GM20000 (cell line): ENCODE data around the gene MBD3L4.
"Not testable (repeated sequence)": the region's sequence is repeated elsewhere in the genome, so short reads cannot be mapped to it uniquely, and the experiment has no call there.

ENCODE experiments used
- DNase-seq: peaks from one replicate; pipeline ENCODE4 v3.0.0; 2012; ENCODE audit warnings: low spot score
- TF ChIP-seq, protein P1 (sequence below): IDR thresholded peaks from 2 replicates; pipeline ENCODE4 v1.5.1; 2012; ENCODE audit warnings: mild to moderate bottlenecking, control low read depth; ENCODE audit errors: extremely low read depth, missing control alignments

Gene MBD3L4

DNA sequence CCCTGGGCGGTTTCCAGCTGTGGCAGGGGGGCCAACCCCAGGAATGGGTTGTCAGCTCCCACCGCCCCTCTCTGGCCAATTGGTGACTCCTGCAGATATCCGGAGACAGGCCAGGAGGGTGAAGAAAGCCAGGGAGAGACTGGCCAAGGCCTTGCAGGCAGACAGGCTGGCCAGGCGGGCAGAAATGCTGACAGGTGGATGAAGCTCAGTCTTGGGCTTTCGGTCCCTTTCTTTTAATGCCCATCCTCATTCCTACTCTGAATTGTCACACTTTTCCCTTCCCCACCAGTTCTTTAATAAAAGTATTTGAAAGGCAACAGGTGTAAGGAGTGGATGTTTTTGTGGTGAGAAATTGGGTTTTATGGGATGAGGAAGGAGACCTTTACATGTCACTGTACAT lies 11.4 kb upstream of the MBD3L4 start:
- DNase-seq, result not testable (repeated sequence)

DNA sequence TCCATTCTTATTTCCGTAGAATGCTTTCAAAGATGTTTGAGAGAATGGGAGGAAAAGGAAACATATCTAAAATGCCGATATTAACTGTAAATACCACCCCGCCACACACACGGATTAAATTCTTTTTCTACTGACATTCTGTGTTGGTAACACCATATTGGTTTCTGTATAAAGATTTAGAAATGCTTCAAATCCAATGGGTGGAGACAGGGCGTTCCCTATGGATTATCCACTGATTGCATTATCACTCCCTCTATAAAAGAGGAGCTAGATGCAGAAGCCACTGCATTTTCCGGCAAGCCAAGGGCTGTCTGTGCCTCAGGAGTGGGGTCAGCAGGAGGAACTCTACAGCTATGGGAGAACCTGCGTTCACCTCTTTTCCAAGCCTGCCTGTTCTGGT lies 9.0 kb upstream of the MBD3L4 start, which contains the start of gene MBD3L2:
Gene MBD3L2 (plus strand): TSS at position 301 of the 400 bp plus-strand sequence. CDS start 53 bp downstream, at position 354.
- DNase-seq, result not testable (repeated sequence)

- DNase-seq, result not testable (repeated sequence)
These were observed 1.6 kb upstream of the MBD3L4 start for GRCh38 chr19:7041563-7041962.

GRCh38 chr19:7030278-7030677 lies 9.7 kb downstream of the MBD3L4 start, which contains the start of gene MBD3L5:
Gene MBD3L5, plus strand, starts transcription at chr19:7030578. Its CDS starts 34 bp downstream, at chr19:7030612.
- not testable (repeated sequence) for DNase-seq

- not testable (repeated sequence) for DNase-seq
These were observed 11.2 kb downstream of the MBD3L4 start for GRCh38 chr19:7028790-7029189.

DNA sequence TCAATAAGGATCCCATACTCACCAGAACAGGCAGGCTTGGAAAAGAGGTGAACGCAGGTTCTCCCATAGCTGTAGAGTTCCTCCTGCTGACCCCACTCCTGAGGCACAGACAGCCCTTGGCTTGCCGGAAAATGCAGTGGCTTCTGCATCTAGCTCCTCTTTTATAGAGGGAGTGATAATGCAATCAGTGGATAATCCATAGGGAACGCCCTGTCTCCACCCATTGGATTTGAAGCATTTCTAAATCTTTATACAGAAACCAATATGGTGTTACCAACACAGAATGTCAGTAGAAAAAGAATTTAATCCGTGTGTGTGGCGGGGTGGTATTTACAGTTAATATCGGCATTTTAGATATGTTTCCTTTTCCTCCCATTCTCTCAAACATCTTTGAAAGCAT lies 18.6 kb downstream of the MBD3L4 start, which contains the start of gene MBD3L2B:
Gene MBD3L2B (minus strand): TSS at position 101 of the 400 bp plus-strand sequence. CDS start 34 bp downstream, at position 67.
- not testable (repeated sequence) for DNase-seq

DNA sequence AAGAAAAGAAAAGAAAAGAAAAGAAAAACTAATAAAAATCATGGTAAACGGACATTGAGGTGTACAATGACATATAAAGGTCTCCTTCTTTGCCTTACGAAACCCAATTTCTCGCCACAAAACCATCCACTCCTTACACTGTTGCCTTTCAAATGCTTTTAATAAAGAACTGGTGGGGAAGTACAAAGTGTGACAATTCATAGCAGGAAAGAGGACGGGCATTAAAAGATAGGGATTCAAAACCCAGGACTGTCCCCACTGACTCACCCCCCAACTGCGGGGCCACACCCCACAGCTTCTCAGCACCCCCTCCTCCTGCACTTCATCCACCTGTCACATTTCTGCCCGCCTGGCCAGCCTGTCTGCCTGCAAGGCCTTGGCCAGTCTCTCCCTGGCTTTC lies 21.2 kb downstream of the MBD3L4 start:
- TF ChIP-seq, protein P1, sequence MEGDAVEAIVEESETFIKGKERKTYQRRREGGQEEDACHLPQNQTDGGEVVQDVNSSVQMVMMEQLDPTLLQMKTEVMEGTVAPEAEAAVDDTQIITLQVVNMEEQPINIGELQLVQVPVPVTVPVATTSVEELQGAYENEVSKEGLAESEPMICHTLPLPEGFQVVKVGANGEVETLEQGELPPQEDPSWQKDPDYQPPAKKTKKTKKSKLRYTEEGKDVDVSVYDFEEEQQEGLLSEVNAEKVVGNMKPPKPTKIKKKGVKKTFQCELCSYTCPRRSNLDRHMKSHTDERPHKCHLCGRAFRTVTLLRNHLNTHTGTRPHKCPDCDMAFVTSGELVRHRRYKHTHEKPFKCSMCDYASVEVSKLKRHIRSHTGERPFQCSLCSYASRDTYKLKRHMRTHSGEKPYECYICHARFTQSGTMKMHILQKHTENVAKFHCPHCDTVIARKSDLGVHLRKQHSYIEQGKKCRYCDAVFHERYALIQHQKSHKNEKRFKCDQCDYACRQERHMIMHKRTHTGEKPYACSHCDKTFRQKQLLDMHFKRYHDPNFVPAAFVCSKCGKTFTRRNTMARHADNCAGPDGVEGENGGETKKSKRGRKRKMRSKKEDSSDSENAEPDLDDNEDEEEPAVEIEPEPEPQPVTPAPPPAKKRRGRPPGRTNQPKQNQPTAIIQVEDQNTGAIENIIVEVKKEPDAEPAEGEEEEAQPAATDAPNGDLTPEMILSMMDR, result no peak
- no peak for DNase-seq

GRCh38 chr19:7013678-7014077 lies 26.3 kb downstream of the MBD3L4 start:
- TF ChIP-seq, protein P1, result no peak
- no peak for DNase-seq

GRCh38 chr19:7010722-7011593 lies 29.0 kb downstream of the MBD3L4 start:
- TF ChIP-seq, protein P1, result no peak
- no peak for DNase-seq

DNA sequence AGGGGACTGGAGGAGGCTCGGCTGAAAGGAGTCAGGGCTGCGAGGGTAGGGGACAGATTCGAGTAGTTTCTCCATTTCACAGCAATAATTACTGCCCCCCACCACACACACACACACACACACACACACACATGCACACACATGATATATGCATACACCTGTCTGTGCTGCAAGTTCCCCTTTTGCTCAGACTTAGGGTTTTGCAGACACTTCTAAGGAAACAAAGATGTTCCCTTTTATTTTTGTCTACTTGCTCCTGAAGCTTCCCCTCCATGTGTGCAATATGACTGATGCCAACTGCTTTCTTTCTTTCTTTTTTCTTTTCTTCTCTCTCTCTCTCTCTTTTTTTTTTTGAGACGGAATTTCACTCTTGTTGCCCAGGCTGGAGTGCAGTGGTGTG lies 32.1 kb downstream of the MBD3L4 start:
- DNase-seq, result no peak

More for the DNA sequence above, 32.1 kb downstream of the MBD3L4 start:
- TF ChIP-seq, protein P1, result no peak
